Natural killer cell (primary cell): ENCODE measurements around the gene ITPKC. TPM values are rescaled to one million over a fixed set of nuclear protein-coding genes. Genes with fewer than 3 reads are reported as not detected.
A peak's percentile ranks its signal among the peaks of the same experiment; 100 is the strongest.

ENCODE experiments used
- ATAC-seq, 3 donors: fragments of 150-1000 bp in 2 of 3; fragments of 200-7000 bp in 1 of 3; cut with Tn5 transposase; 1 replicate in 1 of 3; 2 replicates in 2 of 3; pipeline ENCODE4 v1.10.0; 2021; ENCODE audit warnings: mild to moderate bottlenecking in 2 of 3, moderate library complexity in 2 of 3
- DNase-seq, 2 donors: peaks; one replicate each; pipeline versions ENCODE4 v3.0.0 to v3.0.0-alpha.2; 2013 to 2021; ENCODE audit warnings: mixed read lengths in 1 of 2
- H3K27ac ChIP-seq: one replicate; pipeline ENCODE4 v1.5.1; 2013; ENCODE audit warnings: mild to moderate bottlenecking, low read length
- H3K27me3 ChIP-seq: one replicate; pipeline ENCODE4 v1.6.1; 2013; ENCODE audit warnings: low read length; ENCODE audit not compliant: control insufficient read depth, insufficient read depth
- H3K36me3 ChIP-seq: one replicate; pipeline ENCODE4 v1.6.1; 2013; ENCODE audit warnings: low read length; ENCODE audit not compliant: control insufficient read depth, insufficient read depth
- H3K4me1 ChIP-seq: one replicate; pipeline ENCODE4 v1.6.1; 2013; ENCODE audit warnings: low read length; ENCODE audit not compliant: control insufficient read depth, insufficient read depth
- H3K4me3 ChIP-seq: one replicate; pipeline ENCODE4 v1.5.1; 2013; ENCODE audit warnings: low read length
- H3K9me3 ChIP-seq: one replicate; pipeline ENCODE4 v1.6.1; 2013; ENCODE audit warnings: low read length; ENCODE audit not compliant: control insufficient read depth, insufficient read depth
- H3K27ac Mint-ChIP-seq, 2 donors: one replicate each; pipeline ENCODE4 v1.8.0; 2022; ENCODE audit warnings: mild to moderate bottlenecking in 2 of 2, mixed read lengths in 2 of 2, moderate library complexity in 1 of 2
- H3K27me3 Mint-ChIP-seq, 2 donors: one replicate each; pipeline ENCODE4 v1.8.0; 2022; ENCODE audit warnings: low read depth in 2 of 2, mixed read lengths in 2 of 2
- H3K36me3 Mint-ChIP-seq: one replicate; pipeline ENCODE4 v1.8.0; 2022; ENCODE audit warnings: mixed read lengths
- H3K4me1 Mint-ChIP-seq, 2 donors: one replicate each; pipeline ENCODE4 v1.8.0; 2022; ENCODE audit warnings: mixed read lengths in 2 of 2
- H3K4me3 Mint-ChIP-seq: one replicate; pipeline ENCODE4 v1.8.0; 2022; ENCODE audit warnings: mild to moderate bottlenecking, moderate library complexity, mixed read lengths
- H3K9me3 Mint-ChIP-seq, 2 donors: one replicate each; pipeline ENCODE4 v1.8.0; 2022; ENCODE audit warnings: mixed read lengths in 2 of 2
- WGBS: methylation state at CpG from one replicate; pipeline ENCODE4 v1.1.7; 2013; ENCODE audit warnings: missing lambda C conversion rate; ENCODE audit not compliant: insufficient coverage; 5-methylcytosine and 5-hydroxymethylcytosine counted together
- intact Hi-C: fragments of 100-400 bp; cut with micrococcal nuclease; formaldehyde crosslinking; loops from one replicate; pipeline ENCODE4 v1.14.2; 2022
- total RNA-seq, 4 donors: library from RNA; stranded (reverse); fragments of 120-200 nt in 1 of 4; gene quantifications; one replicate each; pipeline versions ENCODE4 v1.2.3 to v1.2.4, GENCODE V29; 2013 to 2022
- TF ChIP-seq, protein P1 (sequence below): fragments of 200-600 bp; IDR thresholded peaks from one replicate; pipeline ENCODE4 v1.8.0; 2022; ENCODE audit warnings: antibody characterized with exemption

ITPKC gene
- total RNA-seq, 3 donors from 2014 or later (not counting 1 experiment from before 2014, with no cell fraction given), result 8.7 to 11.1 (median 11.0) TPM

DNA sequence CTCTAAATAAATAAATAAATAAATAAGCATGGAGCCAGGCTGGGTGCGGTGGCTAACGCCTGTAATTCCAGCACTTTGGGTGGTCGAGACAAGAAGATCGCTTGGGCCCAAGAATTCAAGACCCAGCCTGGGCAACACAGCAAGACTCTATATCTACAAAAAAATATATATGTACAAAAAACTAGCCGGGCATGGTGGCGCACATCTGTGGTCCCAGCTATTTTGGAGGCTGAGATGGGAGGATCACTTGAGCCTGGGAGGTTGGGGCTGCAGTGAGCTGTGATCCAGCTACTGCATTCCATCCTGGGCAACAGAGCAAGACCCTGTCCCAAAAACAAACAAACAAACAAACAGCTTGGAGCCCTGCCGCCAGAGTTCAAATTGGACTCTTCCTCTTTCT is 30.6 kb downstream of the ITPKC start:
- no peaks in the 10 kb centered on the region for H3K36me3 Mint-ChIP-seq
- ATAC-seq (no peak), DNase-seq (no peak)
- Histone ChIP-seq H3K27me3 (no peaks in the 10 kb centered on the region), H3K36me3 (no peaks in the 10 kb centered on the region), H3K9me3 (no peaks in the 10 kb centered on the region), H3K4me3 (no peak overlapping the region), H3K4me1 (peaks cover 27% of the 10 kb centered on the region), H3K27ac (no peak overlapping the region)
- WGBS, result 96% methylated on average over 7 of the region's 7 CpGs
- no peak overlapping the region for H3K4me3 Mint-ChIP-seq
- H3K9me3 Mint-ChIP-seq, result no peaks in the 10 kb centered on the region
- intact Hi-C loops, result no loop called here
- H3K4me1 Mint-ChIP-seq, result peaks cover 28 to 36% of the 10 kb centered on the region in 2 donors
- no peaks in the 10 kb centered on the region for H3K27me3 Mint-ChIP-seq
- peak overlapping the region in 1 of 2 donors; percentile 92 for H3K27ac Mint-ChIP-seq
- TF ChIP-seq, protein P1, sequence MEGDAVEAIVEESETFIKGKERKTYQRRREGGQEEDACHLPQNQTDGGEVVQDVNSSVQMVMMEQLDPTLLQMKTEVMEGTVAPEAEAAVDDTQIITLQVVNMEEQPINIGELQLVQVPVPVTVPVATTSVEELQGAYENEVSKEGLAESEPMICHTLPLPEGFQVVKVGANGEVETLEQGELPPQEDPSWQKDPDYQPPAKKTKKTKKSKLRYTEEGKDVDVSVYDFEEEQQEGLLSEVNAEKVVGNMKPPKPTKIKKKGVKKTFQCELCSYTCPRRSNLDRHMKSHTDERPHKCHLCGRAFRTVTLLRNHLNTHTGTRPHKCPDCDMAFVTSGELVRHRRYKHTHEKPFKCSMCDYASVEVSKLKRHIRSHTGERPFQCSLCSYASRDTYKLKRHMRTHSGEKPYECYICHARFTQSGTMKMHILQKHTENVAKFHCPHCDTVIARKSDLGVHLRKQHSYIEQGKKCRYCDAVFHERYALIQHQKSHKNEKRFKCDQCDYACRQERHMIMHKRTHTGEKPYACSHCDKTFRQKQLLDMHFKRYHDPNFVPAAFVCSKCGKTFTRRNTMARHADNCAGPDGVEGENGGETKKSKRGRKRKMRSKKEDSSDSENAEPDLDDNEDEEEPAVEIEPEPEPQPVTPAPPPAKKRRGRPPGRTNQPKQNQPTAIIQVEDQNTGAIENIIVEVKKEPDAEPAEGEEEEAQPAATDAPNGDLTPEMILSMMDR, result no peak

DNA sequence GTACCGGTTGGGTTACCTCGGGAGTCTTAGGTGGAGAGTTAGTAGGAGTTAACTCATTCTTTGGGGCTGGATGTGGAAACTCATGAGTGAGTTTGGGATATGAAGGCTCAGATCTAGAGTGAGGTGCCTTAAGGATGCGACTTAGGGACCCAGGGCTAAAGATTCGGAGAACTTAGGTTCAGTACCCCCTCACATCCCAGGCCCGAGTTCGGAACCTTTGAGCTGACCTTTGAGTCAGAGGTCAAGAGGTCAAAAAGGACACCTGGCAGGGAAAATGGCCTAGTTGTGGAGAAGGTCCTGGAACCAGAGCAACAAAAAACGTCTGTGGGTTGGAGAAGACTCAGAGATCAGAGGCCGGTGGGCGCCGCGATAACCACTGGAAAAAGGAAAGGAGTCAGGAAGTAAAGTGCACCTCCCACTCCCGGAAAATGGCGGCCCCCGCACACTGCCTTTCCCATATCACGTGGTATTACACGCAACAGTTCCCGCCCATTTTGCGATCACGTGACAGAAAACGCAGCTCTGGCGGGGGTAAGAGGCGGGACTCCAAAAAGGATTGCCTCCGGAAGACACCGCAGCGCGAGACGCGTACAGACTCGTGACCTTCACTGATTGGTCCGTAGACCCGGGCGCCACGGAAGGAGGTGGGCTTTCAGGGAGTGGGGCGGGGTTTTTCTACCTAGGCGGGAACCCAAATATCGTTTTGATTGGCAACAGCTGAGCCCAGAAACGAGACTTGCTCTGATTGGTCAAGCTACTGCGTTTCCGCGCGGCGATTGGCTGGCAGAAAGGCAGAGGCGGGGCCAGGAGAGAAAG is 33.4 kb downstream of the ITPKC start, which contains the start of gene ACTMAP:
TSS of gene ACTMAP (minus strand) at position 420 of the 816 bp plus-strand sequence. CDS start 674 bp downstream, outside the sequence.
- Histone ChIP-seq H3K4me1 (peaks cover 52% of the 10 kb centered on the region), H3K36me3 (peaks cover 2% of the 10 kb centered on the region), H3K27me3 (no peaks in the 10 kb centered on the region), H3K9me3 (no peaks in the 10 kb centered on the region), H3K27ac (peak within 1 kb of the TSS; percentile 92), H3K4me3 (peak within 1 kb of the TSS; percentile 73)
- Mint-ChIP-seq H3K27ac (peak within 1 kb of the TSS; percentile 92 to 95), H3K4me1 (peaks cover 43 to 53% of the 10 kb centered on the region in 2 donors), H3K27me3 (no peaks in the 10 kb centered on the region), H3K36me3 (no peaks in the 10 kb centered on the region), H3K9me3 (no peaks in the 10 kb centered on the region), H3K4me3 (peak within 1 kb of the TSS; percentile 99)
- TF ChIP-seq, protein P1, result no peak
- WGBS, result under 1% methylated on average over 43 of the region's 43 CpGs
- ATAC-seq, result peak; percentile 87 to 96 (median 88)
- intact Hi-C loops, result loop anchor here (1.0 to 2.0 kb wide), 5 partner anchors 28 to 87 kb away; partner anchors contain the start of genes NUMBL and RAB4B
- peak; percentile 100 for DNase-seq

DNA sequence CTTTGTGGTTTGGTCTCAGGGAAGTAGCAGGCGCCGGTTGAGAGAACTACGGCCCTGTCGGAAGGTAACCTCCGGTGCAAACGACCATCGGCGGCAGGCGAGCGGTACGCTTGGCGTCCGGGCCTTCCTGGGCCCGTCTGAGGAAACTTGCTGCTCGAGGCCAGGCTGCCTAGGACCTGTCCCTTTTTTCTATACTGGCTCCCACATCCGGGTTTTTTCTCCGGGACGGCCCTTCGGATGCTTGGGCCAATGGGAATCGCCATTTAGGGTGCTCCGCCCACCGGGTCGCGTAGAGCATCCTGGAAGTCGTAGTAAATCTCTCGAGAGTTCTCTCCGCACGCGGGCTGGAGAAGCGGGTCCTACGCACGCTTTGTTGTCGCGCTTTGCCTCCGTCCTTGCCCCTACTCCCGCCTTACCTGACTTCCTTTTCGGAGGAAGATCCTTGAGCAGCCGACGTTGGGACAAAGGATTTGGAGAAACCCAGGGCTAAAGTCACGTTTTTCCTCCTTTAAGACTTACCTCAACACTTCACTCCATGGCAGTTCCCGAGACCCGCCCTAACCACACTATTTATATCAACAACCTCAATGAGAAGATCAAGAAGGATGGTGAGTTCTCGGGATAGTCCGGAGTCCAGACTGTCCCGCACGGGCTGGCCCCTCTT is 34.1 kb downstream of the ITPKC start, which contains the start of gene SNRPA:
TSS of gene SNRPA (plus strand) at position 330 of the 664 bp plus-strand sequence. CDS start at position 536, 206 bp downstream.
- intact Hi-C loops, result loop anchor here (1.0 to 2.0 kb wide), 5 partner anchors 27 to 88 kb away; partner anchors contain the start of genes NUMBL and RAB4B
- ATAC-seq (peak; percentile 66 to 84 (median 70)), DNase-seq (peak; percentile 97 to 98)
- Mint-ChIP-seq H3K9me3 (no peaks in the 10 kb centered on the region), H3K4me1 (peaks cover 49 to 60% of the 10 kb centered on the region in 2 donors), H3K36me3 (no peaks in the 10 kb centered on the region), H3K27ac (peak within 1 kb of the TSS; percentile 92 to 95), H3K27me3 (no peaks in the 10 kb centered on the region), H3K4me3 (peak within 1 kb of the TSS; percentile 99)
- peak within 1 kb of the TSS; percentile 92 for H3K27ac ChIP-seq
- H3K36me3 ChIP-seq, result peaks cover 2% of the 10 kb centered on the region
- peak within 1 kb of the TSS; percentile 73 for H3K4me3 ChIP-seq
- no peaks in the 10 kb centered on the region for H3K9me3 ChIP-seq
- H3K27me3 ChIP-seq, result no peaks in the 10 kb centered on the region
- peaks cover 59% of the 10 kb centered on the region for H3K4me1 ChIP-seq
- 0% methylated on average over 46 of the region's 46 CpGs for WGBS
- TF ChIP-seq, protein P1, result no peak
